Brain microvascular endothelial cell (primary cell): Measurements from ENCODE around the gene C14orf93.

Experiments
- DNase-seq: peaks from one replicate; pipeline ENCODE4 v3.0.0-alpha.2; 2020
- H3K27ac ChIP-seq: fragments of 250-450 bp; sonication (Bioruptor Pico); 2 replicates; pipeline ENCODE4 v1.5.1; 2020; ENCODE audit warnings: mild to moderate bottlenecking, moderate library complexity
- H3K27me3 ChIP-seq: fragments of 250-450 bp; sonication (Bioruptor Pico); replicated peaks from 2 replicates; pipeline ENCODE4 v1.5.1; 2020; ENCODE audit warnings: mild to moderate bottlenecking
- H3K36me3 ChIP-seq: fragments of 250-450 bp; sonication (Bioruptor Pico); replicated peaks from 2 replicates; pipeline ENCODE4 v1.5.1; 2020; ENCODE audit warnings: mild to moderate bottlenecking
- H3K4me3 ChIP-seq: 2 replicates; pipeline ENCODE4 v1.5.1; 2011; ENCODE audit warnings: low read depth, mild to moderate bottlenecking, control low read depth, low read length, moderate library complexity
- CTCF ChIP-seq: IDR thresholded peaks from 2 replicates; pipeline ENCODE4 v1.5.1; 2011; ENCODE audit warnings: low read depth, mild to moderate bottlenecking, moderate library complexity, low read length, control low read depth, inconsistent platforms; ENCODE audit errors: missing control alignments
- in situ Hi-C: cut with HindIII; loops from 2 replicates; pipeline ENCODE4 v1.10.0; 2017; ENCODE audit warnings: low sequenced_read_pairs, low pct_ligation_motif_present

C14orf93 gene

GRCh38 chr14:22995889-22996625 is 13.9 kb downstream of the C14orf93 start:
- no peaks in the 10 kb centered on the region for H3K27me3 ChIP-seq
- no peak for DNase-seq
- in situ Hi-C loops = no loop called here
- H3K4me3 ChIP-seq = no peak overlapping the region
- no peak for TF ChIP-seq CTCF
- no peak overlapping the region for H3K27ac ChIP-seq
- H3K36me3 ChIP-seq = no peaks in the 10 kb centered on the region

- H3K27me3 ChIP-seq = no peaks in the 10 kb centered on the region
- in situ Hi-C loops = no loop called here
- TF ChIP-seq CTCF = peak; percentile 82
- H3K36me3 ChIP-seq = no peaks in the 10 kb centered on the region
- no peak for DNase-seq
- H3K4me3 ChIP-seq = no peak overlapping the region
- H3K27ac ChIP-seq = no peak overlapping the region
Observed at GRCh38 chr14:22994762-22995275, 15.1 kb downstream of the C14orf93 start.

GRCh38 chr14:22993517-22993916 is 16.4 kb downstream of the C14orf93 start:
- in situ Hi-C loops = no loop called here
- no peak overlapping the region for H3K27ac ChIP-seq

GRCh38 chr14:22991852-22992251 is 18.1 kb downstream of the C14orf93 start:
- peaks cover 2% of the 10 kb centered on the region for H3K36me3 ChIP-seq
- in situ Hi-C loops = no loop called here
- TF ChIP-seq CTCF = no peak
- no peaks in the 10 kb centered on the region for H3K27me3 ChIP-seq
- no peak for DNase-seq
- H3K27ac ChIP-seq = no peak overlapping the region
- no peak overlapping the region for H3K4me3 ChIP-seq

More at GRCh38 chr14:22993517-22993916, 16.4 kb downstream of the C14orf93 start:
- Histone ChIP-seq H3K4me3 (no peak overlapping the region), H3K27me3 (no peaks in the 10 kb centered on the region), H3K36me3 (no peaks in the 10 kb centered on the region)
- no peak for DNase-seq
- TF ChIP-seq CTCF = no peak

GRCh38 chr14:22987291-22987690 is 22.7 kb downstream of the C14orf93 start:
- no peak for DNase-seq
- peaks cover 2% of the 10 kb centered on the region for H3K36me3 ChIP-seq
- no peak for TF ChIP-seq CTCF
- no peaks in the 10 kb centered on the region for H3K27me3 ChIP-seq
- in situ Hi-C loops = loop anchor here (10.0 kb wide), 1 partner anchor 58 kb away; the partner anchor contains the start of gene PSMB11
- no peak overlapping the region for H3K27ac ChIP-seq
- H3K4me3 ChIP-seq = no peak overlapping the region
